GM18858 (cell line): ENCODE measurements around the gene MROH9.

ENCODE experiments used
- ATAC-seq: cut with Tn5 transposase; IDR thresholded peaks from one replicate; pipeline ENCODE4 v1.9.1; 2021; ENCODE audit not compliant: unreplicated experiment

MROH9 gene

GRCh38 chr1:171081314-171081753 lies 146.0 kb downstream of the MROH9 start:
- ATAC-seq = no peak

- no peak for ATAC-seq
Observed at GRCh38 chr1:171081763-171082201, 146.4 kb downstream of the MROH9 start.

GRCh38 chr1:171082606-171083005 lies 147.3 kb downstream of the MROH9 start:
- ATAC-seq = no peak

- ATAC-seq = no peak
Observed at GRCh38 chr1:171083222-171083621, 147.9 kb downstream of the MROH9 start.

- no peak for ATAC-seq
Observed at GRCh38 chr1:171084091-171084490, 148.8 kb downstream of the MROH9 start.

- no peak for ATAC-seq
Observed at GRCh38 chr1:171084870-171085269, 149.5 kb downstream of the MROH9 start.

GRCh38 chr1:171087896-171088295 lies 152.6 kb downstream of the MROH9 start:
- no peak for ATAC-seq

GRCh38 chr1:171090604-171091003 lies 155.3 kb downstream of the MROH9 start, which contains the start of gene FMO3:
TSS of gene FMO3 (plus strand) at chr1:171090905. CDS start at chr1:171092659, 1,754 bp downstream.
- ATAC-seq = no peak

GRCh38 chr1:171103862-171104261 lies 168.5 kb downstream of the MROH9 start:
- no peak for ATAC-seq

- no peak for ATAC-seq
Observed at GRCh38 chr1:171107262-171107940, 172.1 kb downstream of the MROH9 start.

- ATAC-seq = no peak
Observed at GRCh38 chr1:171107969-171108368, 172.6 kb downstream of the MROH9 start.

GRCh38 chr1:171109966-171110365 lies 174.6 kb downstream of the MROH9 start:
- ATAC-seq = no peak

GRCh38 chr1:171110621-171111326 lies 175.4 kb downstream of the MROH9 start:
- no peak for ATAC-seq

- ATAC-seq = no peak
Observed at GRCh38 chr1:171112119-171112518, 176.8 kb downstream of the MROH9 start.

- ATAC-seq = no peak
Observed at GRCh38 chr1:171113382-171113781, 178.0 kb downstream of the MROH9 start.
